HG03196 (cell line): ENCODE results near the gene RABL6.
A peak's percentile ranks its signal among the peaks of the same experiment; 100 is the strongest.
"Not testable (repeated sequence)": the region's sequence is repeated elsewhere in the genome, so short reads cannot be mapped to it uniquely, and the experiment has no call there.

Experiments used
- ATAC-seq: cut with Tn5 transposase; IDR thresholded peaks from one replicate; pipeline ENCODE4 v1.9.1; 2021; ENCODE audit not compliant: unreplicated experiment

RABL6 gene

DNA sequence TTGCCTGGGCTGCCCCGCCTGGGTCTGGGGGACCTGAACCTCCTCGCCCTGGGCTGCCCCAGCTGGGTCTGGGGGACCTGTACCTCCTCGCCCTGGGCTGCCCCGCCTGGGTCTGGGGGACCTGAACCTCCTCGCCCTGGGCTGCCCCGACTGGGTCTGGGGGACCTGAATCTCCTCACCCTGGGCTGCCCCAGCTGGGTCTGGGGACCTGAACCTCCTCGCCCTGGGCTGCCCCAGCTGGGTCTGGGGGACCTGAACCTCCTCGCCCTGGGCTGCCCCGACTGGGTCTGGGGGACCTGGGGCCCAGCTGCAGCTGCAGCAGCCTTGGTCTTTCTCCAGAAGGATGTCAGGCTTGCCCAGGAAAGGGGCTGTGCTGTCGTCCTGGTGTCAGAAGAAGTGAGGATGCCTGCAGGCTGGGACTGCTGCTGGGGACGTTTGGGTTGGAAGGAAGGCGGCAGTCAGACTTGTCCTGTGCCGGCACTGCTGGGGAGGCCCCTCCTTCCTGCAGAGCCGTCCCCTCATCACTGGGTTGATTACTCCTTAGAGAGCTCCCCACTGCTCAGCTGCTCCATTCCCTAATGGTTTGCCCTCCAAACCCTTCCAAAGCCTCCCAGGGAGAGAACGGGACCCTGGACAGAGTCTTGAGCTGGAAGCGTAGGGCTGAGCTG is 25.8 kb downstream of the RABL6 start:
- ATAC-seq = not testable (repeated sequence)

- no peak for ATAC-seq
These were observed 27.6 kb downstream of the RABL6 start for GRCh38 chr9:136835162-136835931.

GRCh38 chr9:136835932-136836904 is 28.5 kb downstream of the RABL6 start:
- ATAC-seq = no peak

- no peak for ATAC-seq
These were observed 29.6 kb downstream of the RABL6 start for GRCh38 chr9:136837146-136837855.

DNA sequence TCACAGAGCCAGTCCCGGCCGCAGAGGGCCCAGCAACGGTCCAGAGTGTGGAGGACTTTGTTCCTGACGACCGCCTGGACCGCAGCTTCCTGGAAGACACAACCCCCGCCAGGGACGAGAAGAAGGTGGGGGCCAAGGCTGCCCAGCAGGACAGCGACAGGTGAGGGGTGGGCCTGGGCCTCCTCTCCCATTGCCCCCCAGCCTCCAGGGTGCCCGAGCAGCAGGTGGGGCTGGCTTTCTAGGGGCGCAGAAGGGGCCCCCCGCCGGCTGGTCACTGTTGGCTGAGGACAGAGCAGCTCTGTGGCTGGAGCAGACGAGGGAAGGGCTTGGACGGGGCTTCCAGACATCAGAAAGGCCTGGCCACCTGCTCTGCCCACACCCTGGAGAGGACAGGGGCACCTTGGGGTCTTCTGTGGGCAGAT is 30.1 kb downstream of the RABL6 start:
- not testable (repeated sequence) for ATAC-seq

DNA sequence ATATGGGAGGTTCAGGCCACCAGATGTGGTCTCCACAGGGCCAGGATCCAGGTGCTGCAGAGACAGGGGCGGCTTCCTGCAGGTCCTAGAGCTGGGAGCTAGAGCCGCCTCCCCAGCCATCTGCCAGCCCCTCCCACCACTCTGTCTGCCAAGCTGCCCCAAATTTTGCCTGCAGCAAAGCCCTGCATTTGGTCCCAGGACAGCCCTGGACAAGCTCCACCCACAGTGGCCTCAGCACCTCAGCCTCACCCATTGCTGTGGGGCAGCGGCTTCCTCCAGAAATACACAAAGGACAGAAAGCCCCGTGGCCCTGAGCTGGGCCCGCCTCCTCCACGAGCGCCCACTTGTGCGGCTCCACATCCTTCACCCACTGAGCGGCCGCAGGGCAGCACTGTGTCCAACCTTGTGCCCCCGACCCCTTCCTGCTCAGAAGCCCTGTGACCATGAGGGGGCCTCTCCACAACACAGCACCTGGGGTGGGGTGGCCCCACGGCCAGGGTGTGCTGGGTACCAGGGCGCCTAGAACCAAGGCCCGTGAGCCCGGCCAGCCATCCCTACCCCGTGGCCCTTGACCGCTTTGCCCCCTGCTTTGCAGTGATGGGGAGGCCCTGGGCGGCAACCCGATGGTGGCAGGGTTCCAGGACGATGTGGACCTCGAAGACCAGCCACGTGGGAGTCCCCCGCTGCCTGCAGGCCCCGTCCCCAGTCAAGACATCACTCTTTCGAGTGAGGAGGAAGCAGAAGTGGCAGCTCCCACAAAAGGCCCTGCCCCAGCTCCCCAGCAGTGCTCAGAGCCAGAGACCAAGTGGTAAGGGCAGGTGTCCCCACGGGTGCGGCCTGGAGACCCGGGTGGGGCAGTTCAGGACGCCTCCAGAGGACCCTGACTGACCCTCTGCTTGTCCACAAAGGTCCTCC is 30.8 kb downstream of the RABL6 start:
- ATAC-seq = no peak

- no peak for ATAC-seq
These were observed 31.7 kb downstream of the RABL6 start for GRCh38 chr9:136839229-136840139.

GRCh38 chr9:136840140-136840876 is 32.6 kb downstream of the RABL6 start:
- no peak for ATAC-seq

- ATAC-seq = no peak
These were observed 33.3 kb downstream of the RABL6 start for GRCh38 chr9:136840877-136841645.

- not testable (repeated sequence) for ATAC-seq
These were observed 34.1 kb downstream of the RABL6 start for GRCh38 chr9:136841646-136842379.

- peak; percentile 60 for ATAC-seq
These were observed 34.7 kb downstream of the RABL6 start, which contains the start of gene AJM1 for GRCh38 chr9:136842380-136842948. AJM1 (plus strand) TSS chr9:136842478; CDS start chr9:136844415, 1,937 bp downstream.

GRCh38 chr9:136843159-136843800 is 35.5 kb downstream of the RABL6 start:
- not testable (repeated sequence) for ATAC-seq

DNA sequence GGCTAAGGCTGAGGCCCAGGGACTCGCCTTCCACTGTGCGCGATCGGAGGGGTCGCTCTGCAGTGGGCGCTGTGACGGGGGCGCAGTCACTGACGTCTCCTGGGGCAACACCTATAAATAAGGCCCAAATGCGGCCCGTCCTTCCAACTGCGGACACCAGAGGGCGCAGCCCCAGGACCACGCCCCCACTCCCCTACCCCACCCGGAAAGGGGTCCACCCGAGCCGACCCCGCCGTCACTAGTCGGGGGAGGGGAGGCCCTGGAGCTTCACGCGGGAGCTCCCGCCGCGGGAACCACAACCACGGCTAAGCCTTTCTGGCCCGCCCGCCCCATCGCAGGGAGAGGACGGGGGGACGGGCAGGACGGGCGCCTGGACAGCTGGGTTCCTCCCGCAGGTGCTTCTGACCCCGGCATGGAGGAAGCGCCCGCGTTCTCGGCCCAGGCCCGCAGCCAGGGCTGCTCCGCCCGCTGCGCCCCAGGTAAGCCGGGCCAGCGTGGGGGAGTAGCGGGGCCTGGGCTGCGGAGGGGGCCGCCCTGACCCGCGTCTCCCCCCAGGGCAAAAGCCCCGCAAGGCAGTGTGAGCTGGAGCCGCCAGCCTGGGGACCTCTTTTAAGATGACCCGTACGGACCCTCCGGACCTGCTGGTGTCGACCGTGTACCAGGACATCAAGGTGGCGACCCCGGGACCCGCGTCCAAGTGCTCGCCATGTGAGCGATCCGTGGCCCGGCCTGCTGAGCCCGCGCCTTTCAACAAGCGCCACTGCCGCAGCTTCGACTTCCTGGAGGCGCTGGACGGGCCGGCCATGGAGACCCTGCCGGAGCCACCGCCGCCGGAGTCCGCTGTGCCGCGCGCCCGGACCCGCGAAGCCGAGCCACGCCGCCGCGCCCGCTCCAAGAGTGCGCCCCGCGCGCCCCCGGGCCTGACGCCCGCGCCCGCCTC is 36.3 kb downstream of the RABL6 start:
- not testable (repeated sequence) for ATAC-seq

DNA sequence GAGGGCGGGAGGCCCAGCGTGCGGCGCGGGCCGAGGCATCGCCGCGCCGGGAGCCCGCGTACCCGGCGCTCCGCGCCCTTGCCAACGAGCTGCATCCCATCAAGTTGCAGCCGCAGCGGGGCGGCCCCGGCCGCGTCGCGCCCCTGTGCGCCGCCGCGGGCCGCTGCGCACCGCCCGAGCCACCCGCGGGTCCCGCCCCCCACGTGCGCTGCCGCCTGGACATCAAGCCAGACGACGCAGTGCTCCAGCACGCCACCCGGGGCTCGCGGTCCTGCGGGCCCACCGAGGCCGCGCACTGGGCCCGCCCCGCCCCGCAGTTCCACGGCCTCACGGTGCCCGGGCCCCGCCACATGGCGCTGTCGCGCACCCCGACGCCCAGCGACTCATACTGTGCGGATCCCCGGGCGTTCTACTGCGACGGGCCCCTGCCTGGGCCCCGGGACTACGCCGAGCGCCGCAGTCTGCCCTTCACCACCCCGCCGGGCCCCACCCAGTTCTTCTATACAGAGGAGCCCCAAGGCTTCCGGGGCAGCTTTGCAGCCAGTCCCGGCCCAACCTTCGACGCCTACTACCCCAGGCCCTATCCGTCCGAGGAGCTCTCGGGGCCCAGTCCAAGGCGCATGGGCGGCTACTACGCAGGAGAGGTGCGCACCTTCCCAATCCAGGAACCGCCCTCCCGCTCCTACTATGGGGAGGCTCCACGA is 37.2 kb downstream of the RABL6 start:
- ATAC-seq = no peak
